GM21423 (cell line): ENCODE data around the gene CMTM3.
"Not testable (repeated sequence)": the region's sequence is repeated elsewhere in the genome, so short reads cannot be mapped to it uniquely, and the experiment has no call there.

ENCODE experiments used
- ATAC-seq: cut with Tn5 transposase; IDR thresholded peaks from one replicate; pipeline ENCODE4 v1.9.1; 2021; ENCODE audit warnings: mild to moderate bottlenecking, moderate library complexity; ENCODE audit not compliant: unreplicated experiment

CMTM3 gene

DNA sequence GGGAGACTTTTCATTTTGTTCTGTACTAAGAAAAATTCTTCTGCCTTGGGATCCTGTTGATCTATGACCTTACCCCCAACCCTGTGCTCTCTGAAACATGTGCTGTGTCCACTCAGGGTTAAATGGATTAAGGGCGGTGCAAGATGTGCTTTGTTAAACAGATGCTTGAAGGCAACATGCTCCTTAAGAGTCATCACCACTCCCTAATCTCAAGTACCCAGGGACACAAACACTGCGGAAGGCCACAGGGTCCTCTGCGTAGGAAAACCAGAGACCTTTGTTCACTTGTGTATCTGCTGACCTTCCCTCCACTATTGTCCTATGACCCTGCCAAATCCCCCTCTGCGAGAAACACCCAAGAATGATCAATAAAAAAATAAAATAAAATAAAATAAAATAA, 27.1 kb downstream of the CMTM3 start:
- not testable (repeated sequence) for ATAC-seq

DNA sequence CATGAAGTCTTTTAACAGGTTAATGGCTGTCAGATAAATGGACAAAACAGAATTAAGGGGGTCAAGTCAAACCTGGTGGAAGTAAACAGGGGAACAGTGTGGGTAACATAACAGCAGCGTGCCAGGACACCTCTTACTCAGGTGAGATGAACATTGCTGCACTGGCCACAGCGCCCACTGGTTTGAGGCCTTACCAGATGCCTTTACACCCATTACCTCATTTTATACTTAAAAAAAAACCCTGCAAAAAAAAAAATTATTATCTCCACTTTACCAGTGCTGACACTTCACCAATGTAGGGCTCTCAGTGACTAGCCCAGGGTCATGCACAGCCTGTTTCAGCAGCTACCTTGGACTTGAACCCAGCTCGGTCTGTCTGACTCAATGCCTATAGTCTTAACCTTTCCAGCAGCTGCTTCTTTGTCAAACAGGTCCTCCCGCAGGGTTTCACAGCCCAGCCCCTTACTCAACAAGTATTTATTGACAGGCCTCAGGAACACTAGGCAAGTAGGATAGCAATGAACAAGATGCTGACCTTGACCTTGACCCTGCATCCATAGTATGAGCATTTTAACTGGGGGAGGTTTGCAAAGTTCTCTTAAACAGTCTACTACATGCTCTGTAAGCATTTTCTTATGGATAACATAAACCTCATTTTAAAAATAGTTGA, 30.2 kb downstream of the CMTM3 start:
- ATAC-seq: no peak

DNA sequence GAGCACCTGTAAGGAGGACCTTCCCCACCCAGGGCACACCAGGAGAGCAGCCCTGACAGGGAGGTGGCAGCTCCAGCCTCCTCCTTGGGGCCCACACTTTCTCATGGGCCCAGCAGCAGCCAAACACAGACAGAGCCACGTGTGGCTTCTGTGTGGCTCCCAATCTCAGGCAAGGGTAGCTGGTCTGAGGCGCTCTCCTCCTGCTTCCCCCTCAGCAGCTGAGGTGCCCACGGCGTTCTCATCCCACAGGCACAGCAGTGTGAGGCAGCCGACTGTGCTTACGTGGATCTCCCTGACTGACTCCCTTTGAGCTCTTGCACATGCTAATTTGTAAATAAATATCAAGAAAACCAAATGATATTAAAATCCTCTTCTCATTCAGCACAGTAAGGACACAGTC, 30.9 kb downstream of the CMTM3 start:
- no peak for ATAC-seq

DNA sequence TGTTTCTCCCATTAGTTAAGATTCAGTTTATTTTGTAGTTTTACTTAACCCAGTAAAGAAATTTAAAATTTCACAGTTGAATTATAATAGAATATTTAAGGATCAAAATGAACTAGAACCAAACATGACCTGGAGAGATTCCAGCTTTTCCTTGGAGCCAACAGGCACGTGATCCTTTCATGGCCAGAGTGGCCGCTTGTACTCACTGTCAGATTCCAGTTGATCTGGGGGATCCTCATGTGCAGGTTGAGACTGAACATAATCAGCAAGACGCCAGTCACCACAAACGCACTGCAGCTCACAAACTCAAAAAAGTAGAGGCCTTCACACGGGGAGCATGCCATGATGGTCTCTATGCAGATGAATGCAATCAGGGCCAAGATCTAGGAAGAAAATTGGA, 31.7 kb downstream of the CMTM3 start:
- ATAC-seq: no peak

DNA sequence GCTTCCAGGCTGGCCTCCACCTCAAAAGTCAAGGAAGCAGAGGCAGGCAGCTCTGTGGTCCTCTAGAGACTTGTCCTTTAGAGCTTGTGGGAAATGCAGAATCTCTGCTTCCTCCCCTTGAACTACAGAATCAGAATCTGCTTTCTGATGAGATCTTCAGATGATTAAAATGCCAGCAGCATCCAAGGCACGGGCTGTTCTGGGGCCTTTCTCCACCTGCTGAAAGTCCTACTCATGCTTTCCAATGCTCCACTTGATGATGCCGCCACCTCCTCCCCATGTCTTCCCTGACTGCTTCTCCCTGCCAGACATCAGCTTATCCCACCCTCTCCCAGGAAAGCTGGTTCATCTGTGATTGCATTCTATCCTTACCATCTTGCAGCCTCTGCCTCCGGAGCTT, 33.3 kb downstream of the CMTM3 start:
- ATAC-seq: no peak

DNA sequence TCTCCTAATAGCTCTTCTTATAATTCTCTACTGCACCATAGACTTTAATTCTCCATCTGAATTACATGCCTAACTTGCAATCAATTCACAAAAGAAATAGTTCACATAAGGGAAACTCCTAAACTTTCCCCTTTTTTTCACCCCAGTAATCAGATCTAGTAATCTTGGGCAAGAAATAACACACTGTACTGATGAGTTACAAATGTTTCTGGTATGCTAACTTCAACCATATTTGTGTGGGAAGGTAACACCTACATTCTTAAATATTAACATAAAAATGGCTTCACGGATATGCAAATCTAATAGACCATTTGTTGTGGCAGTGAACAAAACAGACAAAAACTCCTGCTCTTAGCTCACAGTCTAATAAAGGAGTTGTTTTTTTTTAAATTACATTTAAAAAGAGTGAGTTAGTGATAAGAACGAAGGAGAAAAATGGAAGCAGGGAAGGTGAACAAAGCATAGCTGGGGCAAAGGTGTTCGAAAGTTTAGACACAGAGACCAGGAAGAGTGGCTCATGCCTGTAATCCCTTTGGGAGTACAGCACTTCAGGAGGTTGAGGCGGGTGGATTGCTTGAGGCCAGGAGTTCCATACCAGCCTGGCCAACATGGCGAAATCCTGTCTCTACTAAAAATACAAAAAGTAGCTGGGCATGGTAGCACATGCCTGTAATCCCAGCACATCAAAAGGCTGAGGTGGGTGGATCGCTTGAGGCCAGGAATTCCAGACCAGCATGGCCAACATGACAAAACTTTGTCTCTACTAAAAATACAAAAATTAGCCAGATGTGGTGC, 34.8 kb downstream of the CMTM3 start:
- ATAC-seq: no peak

DNA sequence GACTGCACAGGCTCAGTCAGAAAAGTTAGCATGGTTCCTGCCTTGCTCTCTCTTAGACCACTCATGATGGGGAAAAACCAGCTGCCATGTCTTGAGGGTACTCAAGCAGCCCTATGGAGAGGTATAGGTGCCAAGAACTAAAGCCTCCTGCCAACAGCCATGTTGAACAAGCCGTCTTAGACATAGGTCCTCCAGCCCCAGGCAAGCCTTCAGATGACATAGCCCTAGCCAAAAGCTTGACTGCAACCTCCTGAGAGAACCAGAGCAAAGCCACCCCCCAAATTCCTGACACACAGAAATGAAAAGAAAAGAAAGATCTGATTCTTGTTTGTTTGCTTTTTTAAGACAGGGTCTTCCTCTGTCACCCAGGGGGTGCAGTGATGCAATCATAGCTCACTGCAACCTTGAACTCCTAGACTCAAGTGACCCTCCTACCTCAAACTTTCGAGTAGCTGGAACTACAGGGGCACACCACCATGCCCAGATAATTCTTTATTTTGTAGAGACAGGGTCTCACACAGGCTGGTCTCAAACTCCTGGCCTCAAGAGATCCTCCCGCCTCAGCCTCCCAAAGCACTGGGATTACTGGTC, 36.3 kb downstream of the CMTM3 start:
- no peak for ATAC-seq

DNA sequence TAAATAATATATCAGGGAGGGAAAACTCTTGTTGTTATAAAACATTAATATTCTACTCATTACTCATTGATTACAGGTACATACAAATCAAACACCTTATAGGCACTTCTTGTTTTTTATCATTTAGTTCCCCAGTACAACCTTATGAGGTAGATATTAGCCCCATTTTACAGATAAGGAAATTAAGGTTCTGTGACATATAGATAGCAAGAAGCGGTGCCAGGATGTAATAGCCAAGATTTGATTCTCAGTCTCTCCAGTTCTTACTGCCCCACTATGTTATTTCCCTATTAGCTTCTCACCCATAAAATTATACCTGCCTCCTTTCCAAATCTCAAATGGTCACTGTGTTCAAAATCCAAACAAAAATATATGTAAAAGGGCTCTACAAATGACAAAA, 36.9 kb downstream of the CMTM3 start:
- ATAC-seq: no peak

DNA sequence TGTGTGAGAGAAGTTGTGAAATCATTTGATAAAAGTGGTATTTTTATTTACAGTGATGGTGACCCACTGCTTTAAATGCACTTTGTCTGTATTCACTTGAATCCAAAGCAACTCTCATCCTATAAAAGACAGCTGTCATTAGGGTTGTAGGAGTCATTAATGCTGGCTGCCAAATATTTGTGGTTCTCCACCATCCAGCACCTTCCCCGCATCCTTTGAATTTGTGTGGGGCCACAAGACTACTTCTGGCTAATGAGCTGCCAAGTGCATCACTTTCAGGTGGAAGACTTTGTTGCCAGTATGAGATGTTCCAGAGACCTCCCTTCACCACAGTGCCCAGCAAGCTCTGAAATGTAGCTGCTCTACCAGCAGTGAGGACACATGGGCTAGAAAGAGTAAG, 43.4 kb downstream of the CMTM3 start:
- no peak for ATAC-seq

DNA sequence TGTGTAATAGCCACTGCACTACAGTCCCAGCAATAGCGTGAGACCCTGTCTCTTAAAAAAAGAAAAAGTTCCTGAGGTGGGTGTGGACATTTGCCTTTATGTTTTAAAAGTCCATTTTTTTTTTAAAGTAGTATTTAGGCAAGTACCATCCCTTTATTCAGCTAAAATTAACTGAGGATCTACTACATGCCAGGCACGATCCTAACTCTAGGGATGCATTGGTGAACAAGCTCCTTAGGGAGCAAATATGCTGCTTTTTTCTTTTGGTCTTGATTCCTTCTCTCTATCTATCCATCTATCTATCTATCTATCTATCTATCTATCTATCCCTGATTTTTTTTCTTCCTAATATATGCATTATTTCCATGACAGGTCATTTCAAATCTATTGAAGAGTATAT, 44.7 kb downstream of the CMTM3 start:
- no peak for ATAC-seq

DNA sequence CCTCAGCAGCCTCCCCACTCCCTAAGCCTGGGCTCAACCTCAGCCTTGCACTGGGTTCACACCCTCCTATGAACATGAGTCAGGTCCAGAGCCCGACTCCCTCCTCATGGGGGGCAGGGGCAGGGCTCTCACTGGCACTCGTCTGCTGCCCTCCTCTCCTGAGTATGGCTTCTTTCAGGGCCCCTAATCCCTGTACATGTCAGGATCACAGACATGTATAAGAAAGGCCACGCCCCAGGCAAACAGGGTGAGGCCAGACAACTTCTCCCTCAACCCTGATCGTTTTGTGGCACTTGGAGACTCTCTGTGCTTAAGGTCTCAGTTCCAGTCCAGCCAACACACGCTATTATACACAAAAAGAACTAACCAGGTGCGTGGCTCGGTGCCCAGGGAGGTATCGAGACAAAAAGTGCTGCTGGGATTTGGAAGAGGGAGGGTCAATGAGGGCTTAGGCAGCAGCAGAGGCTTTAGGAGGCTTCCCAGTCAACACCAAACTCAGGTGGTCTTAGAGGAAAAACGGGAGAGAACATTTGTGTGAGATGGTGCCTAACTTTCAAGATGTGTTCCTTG, 45.2 kb downstream of the CMTM3 start:
- no peak for ATAC-seq

DNA sequence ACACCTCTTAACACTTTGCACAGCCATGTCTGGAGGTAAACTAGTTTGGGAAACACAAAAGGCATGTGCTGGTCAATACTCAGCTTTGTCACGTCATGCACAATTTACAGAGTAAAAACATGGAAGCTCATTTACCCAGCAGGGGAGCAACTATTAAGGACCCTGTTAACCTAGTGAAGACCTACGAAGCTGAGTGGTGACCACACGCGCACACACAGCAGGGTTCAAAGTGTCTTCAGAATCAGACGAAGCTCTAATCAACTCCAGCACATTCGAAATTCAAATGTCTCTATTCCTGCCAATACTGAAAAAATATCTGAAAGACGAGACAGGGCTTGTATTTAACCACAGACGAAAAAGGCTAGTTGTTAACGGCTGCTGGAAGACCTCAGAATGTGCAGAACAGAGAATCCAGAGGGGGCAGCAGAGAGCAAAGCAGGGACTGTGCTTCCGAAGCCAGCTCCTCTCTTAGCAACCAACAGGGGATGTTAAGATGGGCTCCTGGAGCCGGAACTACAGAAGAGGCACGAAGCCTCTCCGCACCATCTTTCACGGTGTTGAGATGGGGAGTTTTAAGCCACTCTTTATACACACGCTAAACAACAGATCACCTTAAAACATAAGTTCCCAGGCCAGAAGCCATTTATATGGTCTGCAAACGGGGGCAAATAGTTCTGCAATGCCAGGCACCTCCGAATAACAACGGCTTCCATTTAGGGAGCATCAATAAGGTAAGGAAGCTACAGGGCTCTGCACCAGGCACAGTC, 46.4 kb downstream of the CMTM3 start:
- ATAC-seq: peak; percentile 88

DNA sequence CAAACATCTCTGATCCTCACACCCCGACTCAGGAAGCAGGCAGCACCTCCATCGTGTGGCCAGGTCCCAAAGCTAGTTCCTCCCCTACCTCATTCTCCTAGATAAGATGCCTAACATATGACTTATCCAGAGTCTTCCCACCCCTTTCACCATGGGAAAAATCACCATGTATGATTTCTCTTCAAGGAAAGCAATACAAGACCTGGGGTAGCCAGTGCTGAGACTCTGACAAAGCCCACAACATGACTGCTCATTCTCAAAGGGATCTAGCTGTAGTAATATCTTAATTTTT, 46.9 kb downstream of the CMTM3 start:
- no peak for ATAC-seq

DNA sequence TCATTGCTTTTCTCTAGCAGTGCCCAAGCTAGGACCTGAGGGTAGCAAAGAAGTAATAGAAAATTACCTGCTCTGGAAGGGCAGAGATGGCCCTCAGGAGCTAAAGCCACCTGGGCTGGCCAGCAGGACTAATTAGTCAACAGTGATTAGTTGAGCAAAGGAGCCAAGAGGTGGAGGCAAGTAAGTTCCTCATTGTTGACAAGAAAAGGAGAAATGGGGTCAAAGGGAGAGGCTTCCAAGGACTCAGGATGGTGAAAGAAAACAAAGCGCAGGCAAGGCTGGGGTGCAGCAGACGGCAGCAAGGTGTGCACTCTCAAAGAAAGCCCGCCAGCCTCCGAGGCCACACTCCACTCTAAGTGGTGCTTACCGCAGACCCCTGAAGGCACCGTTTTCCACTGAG, 47.5 kb downstream of the CMTM3 start:
- ATAC-seq: no peak

DNA sequence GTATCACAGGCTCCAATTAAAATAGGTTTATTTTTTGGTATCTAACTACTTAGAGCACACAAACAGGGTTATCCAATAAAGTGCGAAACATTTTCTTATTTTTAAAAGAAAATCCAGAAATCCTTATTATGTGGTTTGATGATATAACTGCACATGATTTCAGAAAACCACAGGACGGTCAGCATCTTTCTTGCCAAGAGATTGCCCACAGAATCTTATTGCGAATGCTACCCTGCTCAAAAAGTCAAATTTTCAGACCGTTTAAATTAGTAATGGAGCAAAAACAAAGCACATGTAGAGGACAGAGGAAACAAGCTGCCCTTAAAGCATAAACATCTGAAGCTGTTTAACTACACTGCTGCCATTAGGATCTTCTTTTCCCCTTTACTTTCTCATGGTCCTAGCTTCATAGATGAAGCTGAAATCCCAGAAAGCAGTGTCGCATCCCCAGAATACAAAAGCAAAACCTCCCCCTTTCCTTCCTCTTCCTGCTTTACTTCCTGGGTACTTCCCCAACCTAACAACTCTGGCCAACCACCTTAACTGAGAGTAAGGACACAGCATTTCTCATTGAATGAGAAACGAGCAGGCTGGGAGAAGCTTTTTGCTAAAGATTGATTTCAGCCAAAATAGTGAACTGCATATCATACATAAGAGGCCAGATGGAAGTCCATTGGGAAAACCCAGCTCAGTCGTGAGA, 48.3 kb downstream of the CMTM3 start:
- no peak for ATAC-seq

DNA sequence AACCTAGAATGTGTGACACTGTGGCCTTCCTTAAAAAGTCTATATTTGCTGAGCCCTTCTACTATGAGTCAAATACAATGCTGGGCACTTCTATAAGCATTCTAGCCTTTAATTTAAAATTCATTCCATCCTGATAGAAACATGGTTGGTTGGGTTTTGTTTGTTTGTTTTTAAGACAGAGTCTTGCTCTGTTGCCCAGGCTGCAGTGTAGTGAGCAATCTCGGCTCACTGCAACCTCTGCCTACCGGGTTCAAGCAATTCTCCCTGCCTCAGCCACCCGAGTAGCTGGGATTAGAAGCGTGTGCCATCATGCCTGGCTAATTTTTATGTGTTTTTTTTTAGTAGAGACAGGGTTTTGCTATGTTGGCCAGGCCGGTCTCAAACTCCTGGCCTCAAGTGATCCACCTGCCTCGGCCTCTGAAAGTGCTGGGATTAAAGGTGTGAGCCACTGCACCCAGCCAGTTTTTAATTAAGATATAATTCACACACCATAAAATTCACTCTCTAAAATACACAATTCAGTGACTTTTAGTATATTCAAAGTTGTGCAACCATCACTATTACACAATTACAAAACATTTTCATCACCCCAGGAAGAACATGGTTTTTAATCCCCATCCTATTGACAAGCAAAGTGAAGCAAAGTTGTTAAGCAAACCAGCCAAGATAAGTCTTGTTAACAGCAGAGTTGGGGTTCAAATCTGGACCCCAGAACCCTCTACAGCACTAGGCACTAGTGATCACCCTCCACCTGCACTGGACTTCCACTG, 49.3 kb downstream of the CMTM3 start:
- no peak for ATAC-seq

DNA sequence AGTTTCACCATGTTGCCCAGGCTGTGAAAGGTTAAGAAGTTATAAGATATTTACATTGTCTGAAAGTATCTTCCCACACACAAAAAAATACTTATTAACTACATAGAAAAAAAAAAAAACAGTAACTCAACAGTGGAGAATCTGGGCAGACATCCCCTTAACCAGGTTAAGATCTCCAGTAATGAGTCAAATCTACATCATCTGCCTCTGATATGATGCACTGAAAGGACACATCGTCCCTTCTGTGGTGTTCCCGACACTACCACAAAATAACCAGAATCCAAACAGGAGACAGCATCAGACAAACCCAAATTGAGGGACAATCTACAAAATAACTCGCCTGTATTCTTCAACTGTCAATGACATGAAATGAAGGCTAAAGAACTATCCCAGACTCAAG, 52.0 kb downstream of the CMTM3 start:
- ATAC-seq: no peak

DNA sequence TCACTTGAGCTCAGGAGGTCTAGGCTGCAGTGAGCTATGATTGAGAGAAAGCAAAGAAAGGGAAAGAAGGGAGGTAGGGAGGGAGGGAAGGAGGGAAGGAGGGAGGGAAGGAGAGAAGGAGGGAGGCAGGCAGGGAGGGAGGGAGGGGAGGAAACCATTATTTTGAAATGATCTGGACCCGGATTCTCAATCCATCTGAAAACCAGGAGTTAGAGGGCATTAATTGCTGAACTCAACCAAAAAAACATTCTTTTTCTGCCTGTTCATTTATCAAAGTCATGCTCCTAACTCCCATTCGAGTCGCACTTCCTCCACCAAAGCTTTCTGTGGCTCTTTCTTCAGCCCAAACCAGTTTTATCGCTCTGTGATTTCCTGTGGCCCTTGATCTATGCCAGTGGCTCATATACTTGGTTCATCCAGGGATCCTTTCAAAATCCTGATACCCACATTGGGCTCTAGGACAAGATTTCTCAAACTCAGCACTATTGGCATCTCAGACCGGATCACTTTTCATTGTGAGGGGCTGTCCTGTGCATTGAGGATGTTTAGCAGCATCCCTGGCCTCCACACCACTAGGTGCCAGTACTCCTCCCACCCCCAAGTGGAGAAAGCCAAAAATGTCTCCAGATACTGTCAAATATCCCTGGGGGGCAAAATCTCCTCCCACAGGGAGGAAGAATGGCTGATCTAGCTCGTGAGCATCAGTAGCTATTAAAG, 53.8 kb downstream of the CMTM3 start:
- ATAC-seq: no peak

DNA sequence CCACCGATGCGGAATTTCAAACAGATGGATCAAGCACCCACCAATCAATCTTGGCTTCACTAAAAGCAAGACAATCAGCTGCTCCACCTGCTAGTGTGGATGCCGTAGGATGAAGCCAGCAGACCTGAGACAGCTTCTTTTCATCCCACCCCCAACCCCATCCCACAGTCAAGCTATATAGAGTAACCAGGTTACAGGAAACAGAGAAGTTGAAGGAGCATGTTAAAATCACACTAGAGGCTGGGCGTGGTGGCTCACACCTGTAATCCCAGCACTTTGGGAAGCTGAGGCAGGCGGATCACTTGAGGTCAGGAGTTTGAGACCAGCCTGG, 54.3 kb downstream of the CMTM3 start:
- no peak for ATAC-seq
